Left lung (tissue), 10 donors: Measurements from ENCODE around the gene PITPNM3. TPM values are rescaled to one million over a fixed set of nuclear protein-coding genes. Genes with fewer than 3 reads are reported as not detected.

Experiments
- ATAC-seq: fragments of 200-7000 bp; cut with Tn5 transposase; one replicate; pipeline ENCODE4 v1.9.1; 2020; ENCODE audit warnings: moderate library complexity
- DNase-seq, 4 donors: peaks; one replicate each; pipeline ENCODE4 v3.0.0-alpha.2; 2013 to 2020
- H3K27ac ChIP-seq, 2 donors: fragments of 200-600 bp; sonication (generic) in 1 of 2; one replicate each; pipeline versions ENCODE4 v1.5.0 to v1.8.0; 2020 to 2021
- H3K27me3 ChIP-seq, 2 donors: fragments of 200-600 bp; sonication (generic) in 1 of 2; one replicate each; pipeline versions ENCODE4 v1.5.0 to v1.8.0; 2020 to 2021
- H3K36me3 ChIP-seq, 2 donors: fragments of 200-600 bp; sonication (generic) in 1 of 2; one replicate each; pipeline versions ENCODE4 v1.5.0 to v1.8.0; 2020 to 2021
- H3K4me1 ChIP-seq, 2 donors: fragments of 200-600 bp; one replicate each; pipeline ENCODE4 v1.8.0; 2021
- H3K4me3 ChIP-seq, 2 donors: fragments of 200-600 bp; sonication (generic) in 1 of 2; one replicate each; pipeline versions ENCODE4 v1.5.0 to v1.8.0; 2020 to 2021; ENCODE audit warnings: mild to moderate bottlenecking in 1 of 2
- H3K9me3 ChIP-seq, 2 donors: fragments of 200-600 bp; sonication (generic) in 1 of 2; one replicate each; pipeline versions ENCODE4 v1.5.0 to v1.8.0; 2020 to 2021
- intact Hi-C, 2 donors: fragments of 100-400 bp; cut with DNase I; formaldehyde crosslinking; loops; one replicate each; pipeline versions ENCODE4 v1.11.2 to v1.14.2; 2022
- polyA plus RNA-seq, 6 donors: library from polyadenylated mRNA; unstranded; fragments of 120-200 nt; gene quantifications; one replicate each; pipeline ENCODE4 v1.2.1, GENCODE V29; 2013; ENCODE audit not compliant: insufficient read length in 6 of 6
- total RNA-seq, 2 donors: library from RNA; stranded (reverse); fragmentation: NEBNext Ultra II Directional; extraction: Animal tissue kit (Norgen Biotek cat#: 25700); gene quantifications; one replicate each; pipeline ENCODE4 v1.2.1, GENCODE V29; 2021
- TF ChIP-seq, protein P1 (sequence below), 2 donors: fragments of 200-600 bp; sonication (generic) in 1 of 2; IDR thresholded peaks; one replicate each; pipeline versions ENCODE4 v1.5.0 to v1.8.0; 2021; ENCODE audit warnings: antibody characterized with exemption in 2 of 2
- donor health status: DM: no; HTN: yes; CAD: no.
- donor health status: DM: no; HTN: no; CAD: no.

PITPNM3 gene
- total and polyA plus RNA-seq, 8 donors: 3.6 to 13.8 (median 5.8) TPM

DNA sequence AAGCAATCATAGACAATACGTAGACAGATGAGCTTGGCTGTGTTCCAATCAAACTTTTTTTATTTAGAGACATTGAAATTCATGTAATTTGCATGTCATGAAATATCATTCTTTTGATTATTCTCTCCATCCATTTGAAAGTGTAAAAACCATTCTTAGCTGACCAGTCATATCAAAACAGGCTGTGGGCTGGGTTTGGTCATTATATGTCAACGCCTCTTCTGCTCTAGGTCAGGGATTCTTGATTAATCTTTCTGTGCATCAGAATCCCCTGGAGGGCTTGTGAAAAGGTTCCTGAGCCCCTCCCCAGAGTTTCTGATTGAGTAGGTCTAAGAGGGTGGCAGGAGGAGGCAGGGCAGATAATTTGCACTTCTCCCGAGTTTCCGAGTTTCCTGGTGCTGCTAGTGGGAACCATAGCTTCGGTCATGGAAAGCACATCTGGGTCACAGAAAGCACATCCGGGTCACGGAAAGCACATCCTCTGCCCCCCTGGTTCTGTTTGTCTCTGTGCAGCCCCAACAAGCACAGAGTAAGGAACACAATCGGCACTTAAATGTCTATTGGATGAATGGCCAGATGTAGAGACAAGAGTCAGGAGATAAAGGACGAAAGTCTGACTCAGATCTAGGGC is 95.7 kb downstream of the PITPNM3 start:
- no peaks in the 10 kb centered on the region for H3K36me3 ChIP-seq
- ATAC-seq (no peak), DNase-seq (no peak)
- no peak overlapping the region for H3K27ac ChIP-seq
- H3K9me3 ChIP-seq: no peaks in the 10 kb centered on the region
- H3K4me1 ChIP-seq: no peaks in the 10 kb centered on the region
- no peak overlapping the region for H3K4me3 ChIP-seq
- intact Hi-C loops: no loop called here
- TF ChIP-seq, protein P1, sequence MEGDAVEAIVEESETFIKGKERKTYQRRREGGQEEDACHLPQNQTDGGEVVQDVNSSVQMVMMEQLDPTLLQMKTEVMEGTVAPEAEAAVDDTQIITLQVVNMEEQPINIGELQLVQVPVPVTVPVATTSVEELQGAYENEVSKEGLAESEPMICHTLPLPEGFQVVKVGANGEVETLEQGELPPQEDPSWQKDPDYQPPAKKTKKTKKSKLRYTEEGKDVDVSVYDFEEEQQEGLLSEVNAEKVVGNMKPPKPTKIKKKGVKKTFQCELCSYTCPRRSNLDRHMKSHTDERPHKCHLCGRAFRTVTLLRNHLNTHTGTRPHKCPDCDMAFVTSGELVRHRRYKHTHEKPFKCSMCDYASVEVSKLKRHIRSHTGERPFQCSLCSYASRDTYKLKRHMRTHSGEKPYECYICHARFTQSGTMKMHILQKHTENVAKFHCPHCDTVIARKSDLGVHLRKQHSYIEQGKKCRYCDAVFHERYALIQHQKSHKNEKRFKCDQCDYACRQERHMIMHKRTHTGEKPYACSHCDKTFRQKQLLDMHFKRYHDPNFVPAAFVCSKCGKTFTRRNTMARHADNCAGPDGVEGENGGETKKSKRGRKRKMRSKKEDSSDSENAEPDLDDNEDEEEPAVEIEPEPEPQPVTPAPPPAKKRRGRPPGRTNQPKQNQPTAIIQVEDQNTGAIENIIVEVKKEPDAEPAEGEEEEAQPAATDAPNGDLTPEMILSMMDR (IDR thresholded peaks at IDR 0.05): no peak
- H3K27me3 ChIP-seq: peaks cover 0 to 9% of the 10 kb centered on the region in 2 donors

DNA sequence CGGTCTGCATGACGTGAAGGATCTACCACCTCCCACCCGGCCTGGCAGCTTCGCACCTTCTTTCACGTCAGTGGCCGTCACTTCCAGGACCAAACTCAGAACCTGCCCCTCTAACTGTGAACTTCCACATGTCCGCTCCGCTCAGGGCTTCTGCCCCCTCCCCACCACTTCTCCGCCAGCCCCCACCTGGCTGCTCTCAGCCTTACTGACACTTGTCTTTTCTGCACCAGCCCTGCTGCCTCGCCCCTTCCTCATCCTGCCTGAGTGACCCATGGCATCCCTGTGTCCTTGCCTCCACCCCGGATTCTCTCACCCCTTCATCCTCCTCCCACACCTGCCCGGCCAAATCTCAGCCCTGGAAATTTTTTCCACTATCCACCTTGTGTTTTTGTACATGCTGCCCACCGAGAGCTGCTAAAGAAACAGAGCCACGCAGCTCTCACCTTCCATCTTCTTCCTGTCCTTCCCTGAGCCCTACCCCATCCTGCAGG is 97.8 kb downstream of the PITPNM3 start:
- no peak overlapping the region for H3K4me3 ChIP-seq
- H3K27ac ChIP-seq: no peak overlapping the region
- H3K4me1 ChIP-seq: peaks cover 0 to 4% of the 10 kb centered on the region in 2 donors
- intact Hi-C loops: no loop called here
- H3K9me3 ChIP-seq: no peaks in the 10 kb centered on the region
- DNase-seq (no peak), ATAC-seq (no peak)
- TF ChIP-seq, protein P1 (IDR thresholded peaks at IDR 0.05): no peak
- no peaks in the 10 kb centered on the region for H3K36me3 ChIP-seq
- peaks cover 0 to 25% of the 10 kb centered on the region in 2 donors for H3K27me3 ChIP-seq

DNA sequence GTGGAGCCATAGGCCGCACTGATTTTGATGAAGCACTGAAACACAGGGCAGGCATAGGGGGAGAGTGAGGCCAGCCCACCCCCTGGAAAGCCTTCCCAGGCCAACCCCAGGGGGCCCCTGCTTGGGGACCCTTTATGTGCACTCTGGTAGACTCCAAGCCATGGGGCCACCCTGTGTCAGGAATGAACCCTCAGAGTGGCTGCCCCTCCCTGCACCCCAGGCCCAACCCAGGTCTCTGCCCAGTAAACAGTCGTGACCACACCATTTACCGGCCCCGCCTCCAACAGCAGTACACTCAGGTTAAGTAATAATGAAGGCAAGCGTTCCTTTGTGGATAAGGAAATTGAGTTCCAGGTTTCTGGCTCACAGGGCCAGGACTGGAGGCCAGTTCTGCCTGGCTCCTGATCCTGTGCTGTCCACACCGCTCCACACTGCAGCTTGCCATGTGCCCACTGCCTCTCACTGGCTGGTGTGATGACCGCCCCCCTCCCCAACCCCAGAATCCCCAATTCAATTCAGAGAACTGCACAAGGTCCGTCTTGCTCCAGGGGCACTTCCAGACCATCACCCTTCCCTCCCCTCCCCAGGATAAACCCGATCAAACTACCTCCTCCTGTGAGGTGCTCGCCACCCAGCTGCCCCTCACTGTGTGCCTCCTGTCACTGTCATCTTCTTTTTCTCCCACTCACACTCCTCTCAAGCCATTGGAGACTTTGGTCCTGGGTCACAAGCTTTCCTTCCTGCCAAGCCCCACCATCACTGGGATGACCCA is 98.5 kb downstream of the PITPNM3 start:
- peaks cover 0 to 4% of the 10 kb centered on the region in 2 donors for H3K4me1 ChIP-seq
- H3K27ac ChIP-seq: no peak overlapping the region
- ATAC-seq (peak; percentile 43), DNase-seq (no peak)
- H3K36me3 ChIP-seq: no peaks in the 10 kb centered on the region
- TF ChIP-seq, protein P1 (IDR thresholded peaks at IDR 0.05): no peak
- H3K4me3 ChIP-seq: no peak overlapping the region
- H3K9me3 ChIP-seq: no peaks in the 10 kb centered on the region
- peaks cover 0 to 25% of the 10 kb centered on the region in 2 donors for H3K27me3 ChIP-seq
- intact Hi-C loops: no loop called here

DNA sequence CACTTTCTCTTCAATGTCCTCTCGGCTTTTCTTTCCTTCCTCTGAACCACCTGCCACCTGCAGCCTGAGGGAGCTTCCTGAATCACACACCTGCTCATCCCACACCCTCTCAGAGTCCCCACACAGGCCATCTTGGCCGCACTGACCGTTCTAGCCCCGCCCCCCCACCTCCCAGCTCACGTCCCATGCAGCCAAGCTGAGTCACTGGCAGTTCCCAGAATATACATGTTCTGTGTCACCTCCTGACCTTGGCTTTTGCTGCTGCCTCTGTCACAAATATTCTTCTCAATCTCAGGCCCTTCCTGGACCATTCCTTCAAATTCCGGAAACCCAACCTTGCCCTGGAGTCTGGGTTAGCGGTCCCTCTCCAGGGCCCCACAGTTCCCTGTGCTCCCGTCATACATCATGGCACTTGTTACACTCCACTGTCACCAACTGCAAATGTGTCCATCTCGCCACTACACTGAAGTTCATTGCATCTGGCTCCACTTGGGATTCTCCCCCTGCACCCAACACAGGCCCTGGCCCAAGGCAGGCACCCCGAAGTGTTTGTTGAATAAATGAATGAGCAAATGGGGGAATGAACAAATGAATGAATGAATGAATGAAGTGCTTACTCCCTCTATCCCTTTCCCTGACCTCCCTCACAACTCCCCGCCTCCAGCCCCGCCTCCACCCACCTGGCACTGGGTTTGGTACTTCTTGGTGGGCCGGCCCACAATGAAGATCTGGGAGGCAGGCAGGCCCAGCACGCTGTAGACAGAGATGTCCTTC is 99.3 kb downstream of the PITPNM3 start:
- DNase-seq: no peak
- TF ChIP-seq, protein P1 (IDR thresholded peaks at IDR 0.05): no peak
- Histone ChIP-seq H3K9me3 (no peaks in the 10 kb centered on the region), H3K36me3 (no peaks in the 10 kb centered on the region), H3K4me3 (no peak overlapping the region), H3K4me1 (peaks cover 0 to 4% of the 10 kb centered on the region in 2 donors), H3K27ac (no peak overlapping the region), H3K27me3 (peaks cover 0 to 25% of the 10 kb centered on the region in 2 donors)
- intact Hi-C loops: no loop called here
- peak; percentile 38 for ATAC-seq
